Neural progenitor cell (in vitro differentiated cells): ENCODE data around the gene KLHL3.

ENCODE experiments used
- EZH2 ChIP-seq: fragments of 200-600 bp; sonication (generic); IDR thresholded peaks from 2 replicates; pipeline ENCODE4 v1.6.1; 2017; ENCODE audit warnings: antibody characterized with exemption, mild to moderate bottlenecking, moderate library complexity
- EZH2phosphoT487 ChIP-seq: fragments of 200-600 bp; sonication (generic); IDR thresholded peaks from 2 replicates; pipeline ENCODE4 v1.6.1; 2017; ENCODE audit warnings: antibody characterized with exemption
- TF ChIP-seq, protein P1 (sequence below): fragments of 200-600 bp; sonication (generic); IDR thresholded peaks from 2 replicates; pipeline ENCODE4 v1.5.1; 2017; ENCODE audit warnings: antibody characterized with exemption, mild to moderate bottlenecking

DNA sequence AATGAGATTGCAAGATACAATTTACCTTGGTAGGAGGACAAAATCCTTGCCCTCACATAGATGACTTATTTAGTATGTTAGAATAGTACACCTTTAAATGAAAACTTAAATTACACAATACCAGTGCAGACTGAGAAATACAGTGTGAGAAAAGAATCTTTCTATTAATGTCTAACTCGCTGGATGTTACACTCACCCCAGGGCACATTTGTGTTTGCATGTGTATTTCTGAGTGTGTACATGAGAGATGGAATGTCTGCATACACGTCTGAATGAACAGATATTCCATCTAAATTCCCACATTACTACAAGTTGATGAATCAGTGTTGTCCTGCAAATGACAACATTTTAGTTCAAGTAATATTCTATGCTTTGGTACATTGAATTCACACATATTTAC lies 99.8 kb downstream of the KLHL3 start:
- TF ChIP-seq, protein P1, sequence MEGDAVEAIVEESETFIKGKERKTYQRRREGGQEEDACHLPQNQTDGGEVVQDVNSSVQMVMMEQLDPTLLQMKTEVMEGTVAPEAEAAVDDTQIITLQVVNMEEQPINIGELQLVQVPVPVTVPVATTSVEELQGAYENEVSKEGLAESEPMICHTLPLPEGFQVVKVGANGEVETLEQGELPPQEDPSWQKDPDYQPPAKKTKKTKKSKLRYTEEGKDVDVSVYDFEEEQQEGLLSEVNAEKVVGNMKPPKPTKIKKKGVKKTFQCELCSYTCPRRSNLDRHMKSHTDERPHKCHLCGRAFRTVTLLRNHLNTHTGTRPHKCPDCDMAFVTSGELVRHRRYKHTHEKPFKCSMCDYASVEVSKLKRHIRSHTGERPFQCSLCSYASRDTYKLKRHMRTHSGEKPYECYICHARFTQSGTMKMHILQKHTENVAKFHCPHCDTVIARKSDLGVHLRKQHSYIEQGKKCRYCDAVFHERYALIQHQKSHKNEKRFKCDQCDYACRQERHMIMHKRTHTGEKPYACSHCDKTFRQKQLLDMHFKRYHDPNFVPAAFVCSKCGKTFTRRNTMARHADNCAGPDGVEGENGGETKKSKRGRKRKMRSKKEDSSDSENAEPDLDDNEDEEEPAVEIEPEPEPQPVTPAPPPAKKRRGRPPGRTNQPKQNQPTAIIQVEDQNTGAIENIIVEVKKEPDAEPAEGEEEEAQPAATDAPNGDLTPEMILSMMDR: no peak
- TF ChIP-seq EZH2 (no peak), EZH2phosphoT487 (no peak)
